Measurements from ENCODE around the gene CD200.

Gene CD200

GRCh38 chr3:112327371-112327951 lies 5.5 kb upstream of the CD200 start:
- peak; percentile 60 for TF ChIP-seq CTCF (conservative IDR thresholded peaks at IDR 0.05; ENCODE audit: low read depth)
- POLR2A ChIA-PET (ENCODE audit: low non-redundant PET), result no interaction called here
- CTCF ChIA-PET, result no interaction called here
- peak; percentile 45 for DNase-seq (ENCODE audit: low spot score)
- H3K27ac ChIP-seq, result no peak overlapping the region

GRCh38 chr3:112331851-112332250 lies 1.1 kb upstream of the CD200 start:
- CTCF ChIA-PET, result interaction anchor here (0.6 kb wide), 1 partner anchor 199 kb away, joined by 3 read pairs; no protein-coding TSS in a partner anchor

GRCh38 chr3:112333381-112334317 lies 693 bp downstream of the CD200 start:
- no peak for DNase-seq (ENCODE audit: low spot score)
- ChIA-PET CTCF (interaction anchor here (0.6 to 1.0 kb wide), 5 partner anchors 27 to 528 kb away, joined by 3 to 4 read pairs (median 3); partner anchors contain the start of gene SLC9C1), POLR2A (ENCODE audit: low non-redundant PET) (no interaction called here)
- no peak overlapping the region for H3K27ac ChIP-seq
- no peak for TF ChIP-seq CTCF (conservative IDR thresholded peaks at IDR 0.05; ENCODE audit: low read depth)

More at GRCh38 chr3:112331851-112332250, 1.1 kb upstream of the CD200 start:
- POLR2A ChIA-PET (ENCODE audit: low non-redundant PET), result no interaction called here
- H3K27ac ChIP-seq, result no peak overlapping the region
- no peak for TF ChIP-seq CTCF (conservative IDR thresholded peaks at IDR 0.05; ENCODE audit: low read depth)
- no peak for DNase-seq (ENCODE audit: low spot score)

- no peak for TF ChIP-seq CTCF (conservative IDR thresholded peaks at IDR 0.05; ENCODE audit: low read depth)
- ChIA-PET POLR2A (ENCODE audit: low non-redundant PET) (interaction anchor here (0.6 kb wide), 1 partner anchor 60 kb away, joined by 4 read pairs; no protein-coding TSS in a partner anchor), CTCF (interaction anchor here (0.8 kb wide), 1 partner anchor 35 kb away, joined by 3 read pairs; no protein-coding TSS in a partner anchor)
- DNase-seq (ENCODE audit: low spot score), result no peak
- H3K27ac ChIP-seq, result no peak overlapping the region
Measured at GRCh38 chr3:112334691-112335433, 1.9 kb downstream of the CD200 start.

- ChIA-PET CTCF (no interaction called here), POLR2A (ENCODE audit: low non-redundant PET) (interaction anchor here (0.6 kb wide), 1 partner anchor 60 kb away, joined by 4 read pairs; no protein-coding TSS in a partner anchor)
- H3K27ac ChIP-seq, result no peak overlapping the region
- no peak for TF ChIP-seq CTCF (conservative IDR thresholded peaks at IDR 0.05; ENCODE audit: low read depth)
- no peak for DNase-seq (ENCODE audit: low spot score)
Measured at GRCh38 chr3:112335434-112335781, 2.5 kb downstream of the CD200 start.

All from RWPE1 (cell line).